ENCODE measurements around the gene DLEC1. TPM values are rescaled to one million over a fixed set of nuclear protein-coding genes. Genes with fewer than 3 reads are reported as not detected.

Gene DLEC1
- total and polyA plus RNA-seq, 8 donors: 0.14 to 0.75 (median 0.51) TPM

DNA sequence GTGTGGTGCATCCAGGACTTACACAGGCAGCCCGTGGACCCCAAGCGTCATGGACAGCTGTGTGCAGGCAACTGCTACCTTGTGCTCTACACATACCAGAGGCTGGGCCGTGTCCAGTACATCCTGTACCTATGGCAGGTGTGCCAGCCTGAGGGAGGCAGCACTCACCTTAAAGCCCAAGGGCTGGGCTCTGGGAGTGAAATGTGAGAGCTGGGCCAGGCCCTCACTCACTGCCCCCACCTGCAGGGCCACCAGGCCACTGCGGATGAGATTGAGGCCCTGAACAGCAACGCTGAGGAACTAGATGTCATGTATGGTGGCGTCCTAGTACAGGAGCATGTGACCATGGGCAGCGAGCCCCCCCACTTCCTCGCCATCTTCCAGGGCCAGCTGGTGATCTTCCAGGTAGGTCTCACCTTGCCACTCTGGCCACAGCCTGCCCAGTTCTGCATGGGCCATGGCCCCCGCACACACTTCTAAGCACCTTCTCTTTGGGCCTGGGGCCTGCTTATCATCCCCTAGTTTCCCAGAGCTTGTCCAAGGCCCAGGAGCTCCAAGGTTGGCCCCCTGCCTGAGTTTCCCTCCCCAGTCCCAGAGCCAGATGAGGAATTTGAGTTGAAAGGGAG lies 37.4 kb upstream of the DLEC1 start:
- Histone ChIP-seq H3K36me3 (no peaks in the 10 kb centered on the region), H3K9me3 (no peaks in the 10 kb centered on the region), H3K4me3 (no peak overlapping the region), H3K27me3 (no peaks in the 10 kb centered on the region), H3K27ac (no peak overlapping the region), H3K4me1 (peaks cover 16 to 30% (median 17%) of the 10 kb centered on the region in 3 donors)
- TF ChIP-seq, protein P1, sequence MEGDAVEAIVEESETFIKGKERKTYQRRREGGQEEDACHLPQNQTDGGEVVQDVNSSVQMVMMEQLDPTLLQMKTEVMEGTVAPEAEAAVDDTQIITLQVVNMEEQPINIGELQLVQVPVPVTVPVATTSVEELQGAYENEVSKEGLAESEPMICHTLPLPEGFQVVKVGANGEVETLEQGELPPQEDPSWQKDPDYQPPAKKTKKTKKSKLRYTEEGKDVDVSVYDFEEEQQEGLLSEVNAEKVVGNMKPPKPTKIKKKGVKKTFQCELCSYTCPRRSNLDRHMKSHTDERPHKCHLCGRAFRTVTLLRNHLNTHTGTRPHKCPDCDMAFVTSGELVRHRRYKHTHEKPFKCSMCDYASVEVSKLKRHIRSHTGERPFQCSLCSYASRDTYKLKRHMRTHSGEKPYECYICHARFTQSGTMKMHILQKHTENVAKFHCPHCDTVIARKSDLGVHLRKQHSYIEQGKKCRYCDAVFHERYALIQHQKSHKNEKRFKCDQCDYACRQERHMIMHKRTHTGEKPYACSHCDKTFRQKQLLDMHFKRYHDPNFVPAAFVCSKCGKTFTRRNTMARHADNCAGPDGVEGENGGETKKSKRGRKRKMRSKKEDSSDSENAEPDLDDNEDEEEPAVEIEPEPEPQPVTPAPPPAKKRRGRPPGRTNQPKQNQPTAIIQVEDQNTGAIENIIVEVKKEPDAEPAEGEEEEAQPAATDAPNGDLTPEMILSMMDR (IDR thresholded peaks at IDR 0.05): no peak
- WGBS, 2 donors: 64 to 70% methylated on average over 9 of the region's 9 CpGs
- no peak for ATAC-seq
- intact Hi-C loops (cut with DNase I): no loop called here
- peak; percentile 13 to 75 (median 58) for DNase-seq
- FAIRE-seq: no peak

DNA sequence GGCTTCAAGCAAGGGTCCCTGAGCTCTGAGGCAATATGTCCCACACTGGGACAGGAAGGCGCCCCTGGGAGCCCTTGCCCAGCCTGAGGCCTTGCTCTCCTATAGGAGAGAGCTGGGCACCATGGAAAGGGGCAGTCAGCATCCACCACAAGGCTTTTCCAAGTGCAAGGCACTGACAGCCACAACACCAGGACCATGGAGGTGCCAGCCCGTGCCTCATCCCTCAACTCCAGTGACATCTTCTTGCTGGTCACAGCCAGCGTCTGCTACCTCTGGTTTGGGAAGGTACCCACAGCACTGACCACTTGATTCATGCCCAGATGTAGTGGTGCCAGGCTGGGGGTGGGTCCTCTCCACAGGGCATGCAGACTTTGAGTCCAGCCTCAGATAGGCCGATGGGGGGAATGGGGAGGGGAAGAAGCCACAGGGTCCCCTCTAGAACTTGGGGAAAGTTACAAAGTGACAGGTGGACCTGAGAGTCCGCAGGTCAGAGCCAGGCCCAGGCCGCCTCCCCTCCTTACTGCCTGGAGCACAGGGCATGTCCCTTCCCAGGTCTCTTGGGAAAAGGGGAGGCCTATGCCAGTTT lies 36.6 kb upstream of the DLEC1 start:
- no peak overlapping the region for H3K27ac ChIP-seq
- FAIRE-seq (no peak), DNase-seq (peak in 3 of 6 donors; percentile 2 to 46 (median 30)), ATAC-seq (no peak)
- TF ChIP-seq, protein P1 (IDR thresholded peaks at IDR 0.05): no peak
- H3K36me3 ChIP-seq: no peaks in the 10 kb centered on the region
- H3K4me3 ChIP-seq: no peak overlapping the region
- 91 to 97% methylated on average over 6 of the region's 6 CpGs for whole genome bisulfite sequencing, 2 donors
- H3K9me3 ChIP-seq: no peaks in the 10 kb centered on the region
- intact Hi-C loops (cut with DNase I): no loop called here
- H3K4me1 ChIP-seq: peaks cover 16 to 30% (median 17%) of the 10 kb centered on the region in 3 donors
- H3K27me3 ChIP-seq: no peaks in the 10 kb centered on the region

DNA sequence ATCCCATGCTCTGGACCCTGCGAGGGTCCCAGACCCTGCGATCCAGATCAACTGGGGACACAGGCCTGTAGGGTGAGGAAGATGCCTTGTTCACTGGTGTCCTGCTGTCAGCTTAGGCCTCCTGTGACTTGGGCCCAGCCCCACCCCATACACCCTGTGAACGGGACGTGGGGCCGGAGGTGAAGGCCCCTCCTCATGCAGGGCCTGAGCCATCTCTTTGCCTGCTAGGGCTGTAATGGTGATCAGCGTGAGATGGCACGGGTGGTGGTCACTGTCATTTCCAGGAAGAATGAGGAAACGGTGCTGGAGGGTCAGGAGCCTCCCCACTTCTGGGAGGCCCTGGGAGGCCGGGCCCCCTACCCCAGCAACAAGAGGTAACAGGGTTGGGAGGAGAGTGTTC lies 36.1 kb upstream of the DLEC1 start:
- Histone ChIP-seq H3K9me3 (no peaks in the 10 kb centered on the region), H3K4me3 (no peak overlapping the region), H3K27ac (no peak overlapping the region), H3K27me3 (no peaks in the 10 kb centered on the region), H3K4me1 (peaks cover 16 to 28% (median 17%) of the 10 kb centered on the region in 3 donors), H3K36me3 (no peaks in the 10 kb centered on the region)
- FAIRE-seq: no peak
- peak in 3 of 6 donors; percentile 3 to 35 (median 25) for DNase-seq
- intact Hi-C loops (cut with DNase I): no loop called here
- WGBS, 2 donors: 76 to 81% methylated on average over 9 of the region's 9 CpGs
- no peak for ATAC-seq
- TF ChIP-seq, protein P1 (IDR thresholded peaks at IDR 0.05): no peak

DNA sequence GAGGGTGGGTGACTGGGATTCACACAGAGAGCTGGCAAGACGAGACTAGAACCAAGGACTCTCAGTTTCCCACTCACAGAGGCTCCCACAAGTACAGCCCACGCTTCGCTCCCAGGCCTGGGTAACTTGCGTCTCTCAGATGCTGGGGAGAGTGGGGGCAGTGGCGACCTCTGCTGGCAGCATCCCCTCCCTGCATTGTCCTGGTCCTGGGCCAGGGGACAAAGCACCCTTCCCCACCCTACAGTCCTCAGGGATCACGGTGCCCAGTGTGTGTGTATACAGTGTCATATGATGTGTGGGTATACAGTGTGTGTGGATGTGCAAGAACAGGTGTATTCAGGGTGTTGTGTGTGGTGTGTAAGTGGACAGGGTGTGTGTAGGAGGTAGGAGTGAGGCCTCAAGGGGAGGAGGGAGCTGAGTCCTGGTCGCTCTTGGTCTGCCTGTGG lies 35.6 kb upstream of the DLEC1 start:
- H3K9me3 ChIP-seq: no peaks in the 10 kb centered on the region
- H3K27me3 ChIP-seq: no peaks in the 10 kb centered on the region
- peak overlapping the region in 2 of 4 donors; percentile 68 to 84 for H3K27ac ChIP-seq
- peaks cover 11 to 24% (median 14%) of the 10 kb centered on the region in 3 donors for H3K4me1 ChIP-seq
- no peak overlapping the region for H3K4me3 ChIP-seq
- TF ChIP-seq, protein P1 (IDR thresholded peaks at IDR 0.05): peak; percentile 52 to 81 (median 76)
- no peaks in the 10 kb centered on the region for H3K36me3 ChIP-seq
- ATAC-seq (peak; percentile 42 to 61 (median 50)), FAIRE-seq (no peak), DNase-seq (peak in 5 of 6 donors; percentile 36 to 87 (median 71))
- intact Hi-C loops (cut with DNase I): no loop called here
- WGBS, 2 donors: 25 to 32% methylated on average over 7 of the region's 7 CpGs

All from pancreas (tissue), 10 donors.